HG02759 (cell line): Measurements from ENCODE around the gene ZNF343.

ENCODE experiments used
- ATAC-seq: cut with Tn5 transposase; IDR thresholded peaks from one replicate; pipeline ENCODE4 v1.9.1; 2021; ENCODE audit warnings: mild to moderate bottlenecking, moderate library complexity; ENCODE audit not compliant: unreplicated experiment

ZNF343 gene

GRCh38 chr20:2446845-2447244, 61.9 kb downstream of the ZNF343 start:
- no peak for ATAC-seq
